ENCODE results near the gene PRKAR1B. TPM values are rescaled to one million over a fixed set of nuclear protein-coding genes. Genes with fewer than 3 reads are reported as not detected.
"Not testable (repeated sequence)": the region's sequence is repeated elsewhere in the genome, so short reads cannot be mapped to it uniquely, and the experiment has no call there.

Gene PRKAR1B
- total RNA-seq, 4 donors from 2014 or later: 7.3 to 15.6 (median 12.3) TPM

- TF ChIP-seq CTCF (IDR thresholded peaks at IDR 0.05) (no peak), POLR2A (IDR thresholded peaks at IDR 0.05) (no peak)
- no peaks in the 10 kb centered on the region for H3K9me3 ChIP-seq
- intact Hi-C loops (cut with DNase I): no loop called here
- no peaks in the 10 kb centered on the region for H3K36me3 ChIP-seq
- no peak for DNase-seq
- no peaks in the 10 kb centered on the region for H3K27me3 ChIP-seq
- H3K27ac ChIP-seq: no peak overlapping the region
- no peak overlapping the region for H3K4me3 ChIP-seq (replicated peaks in 1 of 3)
- no peaks in the 10 kb centered on the region for H3K4me1 ChIP-seq
- whole genome bisulfite sequencing, 2 donors: 76 to 78% methylated on average over 20 to 30 of the region's 30 CpGs
Measured at GRCh38 chr7:556291-556826, 170.7 kb downstream of the PRKAR1B start.

- Histone ChIP-seq H3K4me3 (replicated peaks in 1 of 3) (no peak overlapping the region), H3K9me3 (no peaks in the 10 kb centered on the region), H3K36me3 (no peaks in the 10 kb centered on the region), H3K4me1 (no peaks in the 10 kb centered on the region), H3K27ac (no peak overlapping the region), H3K27me3 (no peaks in the 10 kb centered on the region)
- 95 to 97% methylated on average over 8 to 16 of the region's 18 CpGs for WGBS, 2 donors
- TF ChIP-seq CTCF (IDR thresholded peaks at IDR 0.05) (no peak), POLR2A (IDR thresholded peaks at IDR 0.05) (no peak)
- DNase-seq: no peak
- intact Hi-C loops (cut with DNase I): no loop called here
Measured at GRCh38 chr7:555551-556160, 171.4 kb downstream of the PRKAR1B start.

GRCh38 chr7:553636-554111 lies 173.4 kb downstream of the PRKAR1B start:
- Histone ChIP-seq H3K27me3 (no peaks in the 10 kb centered on the region), H3K9me3 (no peaks in the 10 kb centered on the region), H3K4me1 (no peaks in the 10 kb centered on the region), H3K4me3 (replicated peaks in 1 of 3) (no peak overlapping the region), H3K36me3 (no peaks in the 10 kb centered on the region), H3K27ac (no peak overlapping the region)
- TF ChIP-seq POLR2A (IDR thresholded peaks at IDR 0.05) (no peak), CTCF (IDR thresholded peaks at IDR 0.05) (no peak)
- intact Hi-C loops (cut with DNase I): no loop called here
- 72 to 85% methylated on average over 6 to 11 of the region's 18 CpGs for WGBS, 2 donors
- no peak for DNase-seq

GRCh38 chr7:552868-553635 lies 174.0 kb downstream of the PRKAR1B start:
- no peak overlapping the region for H3K27ac ChIP-seq
- no peaks in the 10 kb centered on the region for H3K36me3 ChIP-seq
- intact Hi-C loops (cut with DNase I): no loop called here
- no peak overlapping the region for H3K4me3 ChIP-seq (replicated peaks in 1 of 3)
- H3K4me1 ChIP-seq: no peaks in the 10 kb centered on the region
- WGBS, 2 donors: 83 to 87% methylated on average over 29 to 36 of the region's 44 CpGs
- TF ChIP-seq CTCF (IDR thresholded peaks at IDR 0.05) (no peak), POLR2A (IDR thresholded peaks at IDR 0.05) (no peak)
- no peaks in the 10 kb centered on the region for H3K27me3 ChIP-seq
- H3K9me3 ChIP-seq: no peaks in the 10 kb centered on the region
- no peak for DNase-seq

- DNase-seq; H3K4me3 ChIP-seq (replicated peaks in 1 of 3); intact Hi-C loops (cut with DNase I); H3K36me3 ChIP-seq; H3K9me3 ChIP-seq; H3K4me1 ChIP-seq; H3K27me3 ChIP-seq; H3K27ac ChIP-seq: not testable (repeated sequence)
- WGBS, 2 donors: 82 to 87% methylated on average over 10 to 19 of the region's 32 CpGs
Measured at GRCh38 chr7:552151-552867, 174.8 kb downstream of the PRKAR1B start.

GRCh38 chr7:551615-551970 lies 175.5 kb downstream of the PRKAR1B start:
- H3K4me3 ChIP-seq (replicated peaks in 1 of 3); H3K9me3 ChIP-seq; H3K27ac ChIP-seq; H3K4me1 ChIP-seq; intact Hi-C loops (cut with DNase I); H3K27me3 ChIP-seq; H3K36me3 ChIP-seq; DNase-seq: not testable (repeated sequence)
- WGBS, 2 donors: 86 to 91% methylated on average over 7 to 9 of the region's 9 CpGs

Data from thyroid gland (tissue), 4 donors.